SK-N-SH (cell line): ENCODE measurements around the gene FAM120C. TPM values are rescaled to one million over a fixed set of nuclear protein-coding genes. Genes with fewer than 3 reads are reported as not detected.

Source experiments
- CTCF ChIA-PET: fragments of 300-600, 350-600 bp; formaldehyde crosslinking; extraction: SDS; loops from one replicate; lab custom pipeline; 2021; lab: Yijun Ruan, JAX
- POLR2A ChIA-PET: fragments of 350-600 bp; sonication (Branson Sonifier 250); formaldehyde crosslinking; extraction: SDS; loops from one replicate; lab custom pipeline; 2020; ENCODE audit warnings: antibody characterized with exemption, inconsistent platforms; lab: Yijun Ruan, JAX
- DNase-seq: peaks from one replicate; pipeline ENCODE4 v3.0.0; 2012
- H2AFZ ChIP-seq: fragments of 200-600 bp; sonication (generic); 2 replicates; pipeline ENCODE4 v1.8.1; 2016; ENCODE audit warnings: antibody characterized with exemption, mild to moderate bottlenecking, low read depth
- H3F3A ChIP-seq: fragments of 200-600 bp; sonication (generic); replicated peaks from 2 replicates; pipeline ENCODE3; 2016; ENCODE audit warnings: antibody characterized with exemption, mild to moderate bottlenecking; ENCODE audit not compliant: insufficient read depth
- H3K27ac ChIP-seq, 2 experiments: fragments of 200-500 bp in 1 of 2; fragments of 200-600 bp in 1 of 2; sonication (Bioruptor generic) in 1 of 2; sonication (generic), shearing (Covaris generic) in 1 of 2; 2 replicates each; pipeline versions ENCODE4 v1.5.1 to v1.6.1; 2014 to 2016; ENCODE audit warnings: low read depth in 2 of 2, inconsistent platforms in 1 of 2, low read length in 1 of 2, mild to moderate bottlenecking in 1 of 2, mixed read lengths in 1 of 2
- H3K27me3 ChIP-seq: fragments of 200-600 bp; sonication (generic), shearing (Covaris generic); 2 replicates; pipeline ENCODE4 v1.6.1; 2016; ENCODE audit warnings: mixed run types; ENCODE audit not compliant: insufficient read depth
- H3K36me3 ChIP-seq, 2 experiments: fragments of 200-500 bp in 1 of 2; fragments of 200-600 bp in 1 of 2; sonication (Bioruptor generic) in 1 of 2; sonication (generic) in 1 of 2; replicated peaks in 1 of 2; 2 replicates each; pipeline versions ENCODE3 to v1.5.1; 2014 to 2016; ENCODE audit warnings: low read length in 1 of 2, mild to moderate bottlenecking in 1 of 2; ENCODE audit not compliant: insufficient read depth in 2 of 2, control insufficient read depth in 1 of 2
- H3K4me1 ChIP-seq, 2 experiments: fragments of 200-500 bp in 1 of 2; fragments of 200-600 bp in 1 of 2; sonication (Bioruptor generic) in 1 of 2; sonication (generic), shearing (Covaris generic) in 1 of 2; 2 replicates each; pipeline versions ENCODE4 v1.5.1 to v1.6.1; 2014 to 2016; ENCODE audit warnings: low read depth in 1 of 2, low read length in 1 of 2, mixed run types in 1 of 2; ENCODE audit not compliant: insufficient read depth in 2 of 2, control insufficient read depth in 1 of 2
- H3K4me2 ChIP-seq: fragments of 200-600 bp; sonication (generic), shearing (Covaris generic); 2 replicates; pipeline ENCODE4 v1.6.1; 2017; ENCODE audit warnings: mixed run types
- H3K4me3 ChIP-seq, 2 experiments: fragments of 200-500 bp in 1 of 2; fragments of 200-600 bp in 1 of 2; sonication (Bioruptor generic) in 1 of 2; sonication (generic), shearing (Covaris generic) in 1 of 2; 2 replicates each; pipeline versions ENCODE4 v1.5.1 to v1.8.1; 2014 to 2016; ENCODE audit warnings: low read depth in 2 of 2, inconsistent platforms in 1 of 2, low read length in 1 of 2, mild to moderate bottlenecking in 1 of 2, mixed read lengths in 1 of 2, moderate library complexity in 1 of 2
- H3K79me2 ChIP-seq: fragments of 200-600 bp; sonication (generic); 2 replicates; pipeline ENCODE4 v1.8.1; 2017; ENCODE audit warnings: mild to moderate bottlenecking; ENCODE audit not compliant: insufficient read depth
- H3K9ac ChIP-seq: fragments of 200-600 bp; sonication (generic); 2 replicates; pipeline ENCODE4 v1.6.1; 2017; ENCODE audit warnings: mixed run types
- H3K9me2 ChIP-seq: fragments of 200-600 bp; sonication (generic); 2 replicates; pipeline ENCODE4 v1.6.1; 2017; ENCODE audit warnings: mixed run types
- H3K9me3 ChIP-seq: fragments of 200-600 bp; sonication (generic); 2 replicates; pipeline ENCODE4 v1.6.1; 2017; ENCODE audit warnings: mixed run types, mild to moderate bottlenecking, moderate library complexity
- H4K20me1 ChIP-seq: fragments of 200-600 bp; sonication (generic); 2 replicates; pipeline ENCODE4 v1.6.1; 2017; ENCODE audit warnings: mild to moderate bottlenecking, mixed run types; ENCODE audit not compliant: insufficient read depth
- EZH2phosphoT487 ChIP-seq: fragments of 200-600 bp; sonication (generic); IDR thresholded peaks from 2 replicates; pipeline ENCODE4 v1.6.1; 2017; ENCODE audit warnings: low read depth, mixed run types, mild to moderate bottlenecking, antibody characterized with exemption, moderate library complexity, borderline replicate concordance
- FOSL2 ChIP-seq: IDR thresholded peaks from 2 replicates; pipeline ENCODE4 v1.4.0; 2012; ENCODE audit warnings: low read depth, mild to moderate bottlenecking, moderate library complexity, borderline replicate concordance
- GABPA ChIP-seq: IDR thresholded peaks from 2 replicates; pipeline ENCODE4 v1.4.0; 2012; ENCODE audit warnings: low read depth, mild to moderate bottlenecking
- GATA2 ChIP-seq: sonication (generic); formaldehyde crosslinking; IDR thresholded peaks from 2 replicates; pipeline ENCODE4 v1.5.0; 2020; ENCODE audit warnings: mild to moderate bottlenecking, missing genetic modification reagents
- MAX ChIP-seq: IDR thresholded peaks from 2 replicates; pipeline ENCODE4 v1.4.0; 2012; ENCODE audit warnings: low read depth
- MEF2A ChIP-seq: IDR thresholded peaks from 2 replicates; pipeline ENCODE4 v1.4.0; 2012; ENCODE audit warnings: low read depth, borderline replicate concordance
- MXI1 ChIP-seq: IDR thresholded peaks from 2 replicates; pipeline ENCODE4 v1.6.1; 2012; ENCODE audit warnings: mild to moderate bottlenecking, low read depth, low read length, improper control_type of control experiment
- NFIC ChIP-seq: IDR thresholded peaks from 2 replicates; pipeline ENCODE4 v1.4.0; 2012; ENCODE audit warnings: borderline replicate concordance
- POLR2AphosphoS5 ChIP-seq: IDR thresholded peaks from 2 replicates; pipeline ENCODE4 v1.6.1; 2012; ENCODE audit warnings: low read depth, low read length
- RAD21 ChIP-seq: IDR thresholded peaks from 2 replicates; pipeline ENCODE4 v1.6.1; 2012; ENCODE audit warnings: mild to moderate bottlenecking, low read length
- RCOR1 ChIP-seq: fragments of 150-350 bp; IDR thresholded peaks from 2 replicates; pipeline ENCODE4 v1.6.1; 2017; ENCODE audit warnings: antibody characterized with exemption, low read length
- RFX5 ChIP-seq: IDR thresholded peaks from 2 replicates; pipeline ENCODE4 v1.6.1; 2012; ENCODE audit warnings: mild to moderate bottlenecking, improper control_type of control experiment, low read length
- SMC3 ChIP-seq: IDR thresholded peaks from 2 replicates; pipeline ENCODE4 v1.6.1; 2012; ENCODE audit warnings: low read depth, low read length, improper control_type of control experiment
- USF1 ChIP-seq: IDR thresholded peaks from 2 replicates; pipeline ENCODE4 v1.4.0; 2012; ENCODE audit warnings: low read depth, borderline replicate concordance
- USF2 ChIP-seq: fragments of 150-350 bp; IDR thresholded peaks from 2 replicates; pipeline ENCODE4 v1.6.1; 2017; ENCODE audit warnings: antibody characterized with exemption, low read length, low read depth, borderline replicate concordance
- YY1 ChIP-seq: IDR thresholded peaks from 2 replicates; pipeline ENCODE4 v1.4.0; 2012; ENCODE audit warnings: low read depth, mild to moderate bottlenecking
- WGBS: methylation state at CpG from one replicate; pipeline ENCODE4 v1.1.6; 2017; ENCODE audit warnings: low lambda C conversion rate; 5-methylcytosine and 5-hydroxymethylcytosine counted together
- polyA plus RNA-seq, 3 experiments: library from polyadenylated mRNA; depleted of rRNA; stranded (reverse); fragments of >200 nt; gene quantifications; 2 replicates each; pipeline ENCODE4 v1.2.3, GENCODE V29; 2012

The FAM120C gene
- polyA plus RNA-seq, 1 of the 3 experiments (the other 2 are of a cell fraction) = 6.0 TPM

GRCh38 chrX:54184474-54184873, 1.4 kb upstream of the FAM120C start (continued):
- TF ChIP-seq USF1 = no peak

DNA sequence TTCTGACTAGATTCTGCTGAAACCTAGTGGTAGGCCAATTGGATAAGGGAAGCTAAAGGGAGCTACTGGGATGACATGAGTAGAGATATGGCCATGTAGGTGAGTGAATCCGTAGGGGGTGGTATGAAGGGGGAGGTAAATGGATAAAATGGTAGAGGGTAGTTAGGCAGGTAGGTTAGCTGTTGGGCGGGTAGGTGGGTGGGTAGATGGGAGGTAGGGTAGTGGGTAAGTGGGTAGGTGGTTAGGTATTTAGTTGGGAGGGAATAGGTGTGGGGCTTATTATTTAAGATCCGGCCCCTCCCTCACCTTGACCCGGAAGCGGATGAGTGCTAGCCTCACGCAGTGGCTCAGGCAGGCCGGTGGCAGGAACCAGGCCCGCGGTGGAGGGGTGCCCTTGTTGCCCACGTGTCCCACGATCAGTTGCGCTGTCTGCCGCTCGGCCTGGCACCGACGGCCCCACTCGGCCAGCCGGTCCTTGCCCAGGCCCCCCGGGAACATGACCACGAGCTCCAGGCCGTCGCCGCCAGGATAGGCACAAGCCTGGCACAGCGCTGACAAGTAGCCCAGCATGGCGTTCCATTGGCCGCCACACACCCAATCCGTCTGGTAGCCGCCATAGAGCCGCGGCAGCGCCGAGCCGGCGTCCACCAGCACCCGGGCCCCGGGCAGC, 725 bp downstream of the FAM120C start:
- Histone ChIP-seq H3K27me3 (no peaks in the 10 kb centered on the region), H3K27ac (peak overlapping the region; percentile 76 to 80; a peak in 3 of 4 replicates), H2AFZ (no peak overlapping the region), H3K36me3 (no peaks in the 10 kb centered on the region), H3K79me2 (peaks cover 52% of the 10 kb centered on the region), H3F3A (peaks cover 9% of the 10 kb centered on the region), H3K9me2 (no peaks in the 10 kb centered on the region), H3K4me3 (peak overlapping the region; percentile 64 to 66), H4K20me1 (peaks cover 9% of the 10 kb centered on the region; the same call in 1 of the 2 replicates), H3K9ac (peak overlapping the region; percentile 68), H3K4me1 (peaks cover 0 to 6% of the 10 kb centered on the region in 2 experiments; a peak in 2 of 4 replicates), H3K9me3 (no peaks in the 10 kb centered on the region), H3K4me2 (peak overlapping the region; percentile 80)
- peak; percentile 58 for DNase-seq
- WGBS = 4% methylated on average over 4 of the region's 36 CpGs
- TF ChIP-seq RFX5 (no peak), MAX (peak; percentile 83), MEF2A (no peak), YY1 (no peak), FOSL2 (no peak), GABPA (peak; percentile 81), RAD21 (no peak), USF1 (peak; percentile 16; the same call in 1 of the 2 replicates), EZH2phosphoT487 (no peak), RCOR1 (no peak), SMC3 (no peak), POLR2AphosphoS5 (peak; percentile 50; the same call in 1 of the 2 replicates), MXI1 (peak; percentile 84), NFIC (no peak), USF2 (no peak), GATA2 (CRISPR knock-in tag) (no peak)
- POLR2A ChIA-PET = no interaction called here
- CTCF ChIA-PET = no interaction called here
